GM12873 (cell line): ENCODE results near the gene ACOT11.

Experiments used
- TF ChIP-seq, protein P1 (sequence below): IDR thresholded peaks from 2 replicates; pipeline ENCODE4 v1.5.1; 2012; ENCODE audit warnings: low read depth, mild to moderate bottlenecking, moderate library complexity, low read length, control low read depth; ENCODE audit not compliant: insufficient read depth; ENCODE audit errors: missing control alignments

The ACOT11 gene

DNA sequence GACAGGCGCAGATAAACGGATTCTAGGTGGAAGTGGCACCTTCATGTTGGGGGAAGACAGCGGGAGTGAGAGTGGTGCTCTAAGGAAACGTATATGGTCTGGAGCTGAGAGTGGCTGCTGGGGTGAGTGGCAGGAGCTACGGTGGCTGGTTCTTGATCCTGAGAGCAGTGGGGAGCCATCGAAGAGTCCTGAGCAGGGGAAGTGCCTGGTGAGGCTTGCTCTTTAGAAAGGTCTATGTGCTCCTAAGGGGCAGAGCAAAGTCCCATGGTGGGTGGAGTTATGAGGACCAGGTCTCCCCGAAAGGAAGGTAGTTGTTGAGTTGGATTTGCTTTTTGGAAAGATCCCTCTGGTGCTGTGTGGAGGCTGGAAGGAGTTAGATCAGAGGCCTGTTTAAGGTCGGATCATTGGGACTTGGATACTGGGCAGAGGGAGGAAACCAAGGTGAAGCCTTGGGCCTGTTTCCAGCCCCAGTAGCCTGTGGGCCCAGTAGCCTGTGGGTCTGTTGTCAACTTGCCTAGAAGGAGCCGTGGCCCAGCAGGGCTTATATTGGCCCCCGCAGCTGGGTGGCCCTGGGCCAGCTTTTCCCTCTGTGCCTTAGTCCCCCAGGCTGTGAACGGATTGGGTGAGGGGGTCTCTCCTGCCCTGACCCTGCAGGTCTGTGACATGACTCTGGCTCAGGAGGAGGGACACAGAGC lies 33.0 kb downstream of the ACOT11 start:
- TF ChIP-seq, protein P1, sequence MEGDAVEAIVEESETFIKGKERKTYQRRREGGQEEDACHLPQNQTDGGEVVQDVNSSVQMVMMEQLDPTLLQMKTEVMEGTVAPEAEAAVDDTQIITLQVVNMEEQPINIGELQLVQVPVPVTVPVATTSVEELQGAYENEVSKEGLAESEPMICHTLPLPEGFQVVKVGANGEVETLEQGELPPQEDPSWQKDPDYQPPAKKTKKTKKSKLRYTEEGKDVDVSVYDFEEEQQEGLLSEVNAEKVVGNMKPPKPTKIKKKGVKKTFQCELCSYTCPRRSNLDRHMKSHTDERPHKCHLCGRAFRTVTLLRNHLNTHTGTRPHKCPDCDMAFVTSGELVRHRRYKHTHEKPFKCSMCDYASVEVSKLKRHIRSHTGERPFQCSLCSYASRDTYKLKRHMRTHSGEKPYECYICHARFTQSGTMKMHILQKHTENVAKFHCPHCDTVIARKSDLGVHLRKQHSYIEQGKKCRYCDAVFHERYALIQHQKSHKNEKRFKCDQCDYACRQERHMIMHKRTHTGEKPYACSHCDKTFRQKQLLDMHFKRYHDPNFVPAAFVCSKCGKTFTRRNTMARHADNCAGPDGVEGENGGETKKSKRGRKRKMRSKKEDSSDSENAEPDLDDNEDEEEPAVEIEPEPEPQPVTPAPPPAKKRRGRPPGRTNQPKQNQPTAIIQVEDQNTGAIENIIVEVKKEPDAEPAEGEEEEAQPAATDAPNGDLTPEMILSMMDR: no peak

DNA sequence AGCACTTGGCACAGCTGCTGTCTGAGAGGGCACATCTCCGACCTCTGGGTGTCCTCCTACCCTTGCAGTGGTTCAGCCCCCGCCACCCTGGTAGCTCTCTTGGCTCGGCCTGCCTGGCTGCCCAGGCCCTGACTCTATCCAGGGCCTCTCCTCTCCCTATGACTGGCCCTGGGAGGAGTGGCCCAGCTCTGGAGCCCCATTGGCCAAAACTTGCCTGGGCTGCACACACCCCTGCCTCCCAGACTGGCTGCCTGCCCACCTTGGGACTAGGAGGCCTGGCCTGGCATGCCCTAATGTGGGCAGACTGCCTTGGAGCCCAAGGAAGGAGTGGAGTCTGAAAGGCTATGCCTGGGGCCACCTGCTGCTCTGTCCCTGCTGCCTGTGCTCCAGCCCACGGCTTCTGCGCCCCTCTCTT lies 33.6 kb downstream of the ACOT11 start:
- TF ChIP-seq, protein P1: no peak

DNA sequence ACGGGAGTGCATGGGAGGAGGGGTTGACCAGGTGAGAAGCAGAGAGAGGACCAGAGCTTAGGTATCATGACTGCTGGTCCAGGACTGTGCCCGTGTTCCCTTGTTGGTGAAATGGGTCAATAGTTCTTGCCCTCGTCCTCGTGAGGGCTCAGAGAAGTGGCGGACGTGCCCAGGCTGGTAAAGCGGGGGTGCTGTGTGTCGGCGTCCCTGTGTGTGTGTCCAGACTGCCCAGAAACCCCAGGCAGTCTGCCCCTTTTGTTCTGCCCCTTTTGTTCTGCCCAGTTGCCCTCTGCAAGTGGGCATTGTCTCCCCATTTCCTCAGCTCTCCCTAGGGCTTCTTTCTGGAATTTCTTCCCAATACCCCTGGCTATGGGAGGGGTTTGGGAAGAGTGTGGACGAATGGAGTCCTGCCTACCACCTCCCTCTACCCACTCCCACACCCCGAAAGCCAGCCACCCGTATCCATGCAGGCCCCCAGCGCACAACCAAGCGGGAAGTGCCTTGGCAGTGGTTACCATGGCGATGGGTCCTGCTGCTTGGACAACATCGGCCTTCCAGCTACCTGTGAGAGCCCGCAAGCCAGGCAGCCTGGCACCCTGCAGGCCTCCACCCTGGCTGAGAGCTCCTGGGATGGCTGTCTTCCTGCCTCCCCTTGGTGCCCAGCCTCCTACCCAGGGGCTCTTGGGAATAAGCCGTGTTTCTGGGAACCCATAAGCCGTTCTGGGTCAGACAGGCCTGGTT lies 34.7 kb downstream of the ACOT11 start:
- TF ChIP-seq, protein P1: no peak

DNA sequence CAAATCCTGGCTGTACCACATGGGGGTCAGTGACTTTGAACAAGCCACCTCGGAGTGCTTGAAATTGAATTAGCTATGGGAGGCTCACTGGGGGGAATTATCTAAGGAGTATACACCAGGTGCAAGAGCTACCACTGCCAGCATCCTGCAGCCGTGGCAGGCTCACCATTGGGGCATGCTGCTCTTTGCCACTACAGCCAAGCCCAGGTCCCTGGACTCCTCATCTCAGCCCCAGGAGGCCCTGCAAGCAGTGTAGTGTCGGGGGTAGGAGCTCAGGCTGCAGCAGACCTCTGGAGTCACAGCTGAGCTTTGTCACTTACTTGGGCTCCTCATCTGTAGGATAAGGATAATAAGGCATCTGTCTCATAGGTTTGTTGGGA lies 35.3 kb downstream of the ACOT11 start:
- TF ChIP-seq, protein P1: no peak

DNA sequence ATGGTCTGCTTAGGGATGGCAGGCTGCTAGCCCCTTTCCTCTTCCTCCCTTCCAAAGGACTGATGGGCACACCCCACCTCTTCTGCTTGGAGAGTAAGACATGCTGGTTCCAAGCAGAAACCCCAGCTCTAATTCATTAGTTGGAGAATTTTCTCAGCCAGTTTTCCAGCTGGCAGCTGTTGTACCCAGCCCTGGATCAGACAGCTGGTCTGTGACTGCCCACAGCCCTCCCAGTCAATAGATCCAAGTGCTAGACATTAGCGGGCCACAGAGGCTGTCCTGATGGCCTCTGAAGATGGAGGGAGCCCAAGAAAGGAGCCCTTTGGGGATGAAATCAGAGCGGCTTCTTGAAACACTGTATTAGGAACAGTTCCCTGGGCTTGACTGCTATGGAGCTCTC lies 35.8 kb downstream of the ACOT11 start:
- TF ChIP-seq, protein P1: no peak

DNA sequence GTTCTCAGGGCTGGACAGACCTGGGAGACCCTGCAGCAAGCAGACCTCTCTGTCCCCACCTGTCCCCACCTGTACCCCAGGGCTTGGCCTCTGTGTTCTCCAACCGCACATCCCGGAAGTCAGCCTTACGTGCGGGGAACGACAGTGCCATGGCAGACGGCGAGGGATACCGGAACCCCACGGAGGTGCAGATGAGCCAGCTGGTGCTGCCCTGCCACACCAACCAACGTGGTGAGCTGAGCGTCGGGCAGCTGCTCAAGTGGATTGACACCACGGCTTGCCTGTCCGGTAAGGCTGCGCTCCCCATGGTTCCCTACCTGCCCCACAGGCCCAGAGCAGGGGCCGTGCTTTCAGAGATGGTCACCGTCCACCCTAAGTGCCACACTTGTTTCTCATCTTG lies 36.5 kb downstream of the ACOT11 start:
- TF ChIP-seq, protein P1: no peak

DNA sequence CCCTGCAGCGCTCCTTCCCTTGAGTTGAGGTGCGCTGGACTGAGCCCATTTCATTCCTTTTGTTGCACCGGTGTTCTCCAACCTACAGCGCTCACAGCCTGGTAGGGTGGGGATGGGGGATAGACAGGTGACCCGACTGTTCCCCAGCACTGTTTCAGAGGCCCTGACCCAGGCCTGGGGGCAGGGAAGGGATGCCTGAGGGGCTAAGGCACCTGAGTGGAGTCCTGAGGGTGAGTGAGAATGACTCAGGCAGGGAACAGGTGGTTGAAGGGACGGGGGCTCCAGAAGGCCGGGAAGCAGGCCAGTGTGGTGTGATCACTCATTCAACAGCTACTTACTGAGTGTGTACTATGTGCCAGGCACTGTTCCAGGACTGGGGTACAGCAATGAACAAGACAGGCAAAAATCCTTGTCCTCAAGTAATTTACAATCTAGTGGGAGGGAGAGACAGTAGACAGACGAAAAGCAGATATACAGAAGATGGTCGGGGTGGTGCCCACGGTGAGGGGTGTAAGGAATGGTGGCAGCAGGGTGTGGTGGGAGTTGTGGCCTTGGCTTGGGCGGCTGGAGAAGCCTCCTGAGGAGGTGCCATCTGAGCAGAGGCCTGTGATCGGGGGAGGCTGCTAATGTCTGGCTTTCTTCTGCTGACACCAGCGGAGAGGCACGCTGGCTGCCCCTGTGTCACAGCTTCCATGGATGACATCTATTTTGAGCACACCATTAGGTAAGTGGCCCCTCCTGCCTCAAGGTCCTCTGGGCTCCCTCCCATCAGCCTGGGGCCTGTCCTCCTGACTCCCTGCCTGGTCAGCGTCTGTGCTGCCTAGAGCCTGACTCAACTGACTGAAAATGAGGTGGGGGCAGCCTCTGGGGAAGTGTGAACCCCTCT lies 37.4 kb downstream of the ACOT11 start:
- TF ChIP-seq, protein P1: no peak
